Coronary artery (tissue), 2 donors: Measurements from ENCODE around the gene PM20D1.
"Not testable (repeated sequence)": the region's sequence is repeated elsewhere in the genome, so short reads cannot be mapped to it uniquely, and the experiment has no call there.

Experiments used
- DNase-seq: peaks from one replicate; pipeline ENCODE4 v3.0.0-alpha.2; 2017; ENCODE audit warnings: low spot score
- H3K27ac ChIP-seq, 2 donors: fragments of 200-600 bp; sonication (generic); one replicate each; pipeline ENCODE4 v1.5.1; 2016 to 2019
- H3K4me3 ChIP-seq: fragments of 200-600 bp; sonication (generic); 2 replicates; pipeline ENCODE4 v1.5.1; 2016; ENCODE audit warnings: mild to moderate bottlenecking, moderate library complexity
- TF ChIP-seq, protein P1 (sequence below): fragments of 200-600 bp; sonication (generic); IDR thresholded peaks from one replicate; pipeline ENCODE4 v1.5.1; 2019; ENCODE audit warnings: antibody characterized with exemption

PM20D1 gene

DNA sequence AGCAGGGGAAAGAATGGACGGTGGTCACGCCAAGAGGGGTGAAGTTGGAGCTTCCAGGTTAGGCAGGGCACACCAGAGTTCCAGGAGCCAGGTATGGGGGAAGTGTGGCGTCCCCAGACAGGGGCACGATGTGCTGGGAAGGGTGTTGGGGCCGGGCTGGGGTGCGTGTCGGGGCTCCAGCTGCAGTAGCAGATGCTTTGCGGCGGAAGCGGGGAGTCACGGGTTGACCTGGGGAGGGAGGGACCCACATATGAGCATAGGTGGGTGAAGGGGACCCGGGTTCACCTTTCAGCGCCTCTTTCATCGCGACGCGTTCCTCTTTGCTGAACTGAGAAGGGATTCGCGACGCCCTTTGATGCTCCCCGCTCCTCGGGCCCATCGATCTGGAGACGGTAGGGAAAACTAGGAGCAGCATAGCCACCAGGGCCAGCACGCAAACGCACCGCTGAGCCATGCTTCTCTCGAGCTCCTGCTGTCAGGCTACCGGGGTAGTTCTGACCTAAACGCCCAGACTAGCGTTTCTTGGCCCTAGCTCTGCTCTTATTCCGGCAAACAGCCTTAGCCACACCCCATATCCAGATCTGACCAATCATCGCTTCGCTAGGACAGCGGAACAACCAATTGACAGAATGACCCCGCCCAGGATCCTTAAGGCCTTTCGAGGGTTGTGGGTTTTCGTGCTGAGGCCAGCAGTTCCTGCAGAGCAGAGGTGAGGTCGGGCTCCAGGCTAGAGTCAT is at the start of gene PM20D1:
TSS of gene PM20D1 (minus strand) at position 514 of the 737 bp plus-strand sequence. CDS start at position 454, 60 bp downstream.
- TF ChIP-seq, protein P1, sequence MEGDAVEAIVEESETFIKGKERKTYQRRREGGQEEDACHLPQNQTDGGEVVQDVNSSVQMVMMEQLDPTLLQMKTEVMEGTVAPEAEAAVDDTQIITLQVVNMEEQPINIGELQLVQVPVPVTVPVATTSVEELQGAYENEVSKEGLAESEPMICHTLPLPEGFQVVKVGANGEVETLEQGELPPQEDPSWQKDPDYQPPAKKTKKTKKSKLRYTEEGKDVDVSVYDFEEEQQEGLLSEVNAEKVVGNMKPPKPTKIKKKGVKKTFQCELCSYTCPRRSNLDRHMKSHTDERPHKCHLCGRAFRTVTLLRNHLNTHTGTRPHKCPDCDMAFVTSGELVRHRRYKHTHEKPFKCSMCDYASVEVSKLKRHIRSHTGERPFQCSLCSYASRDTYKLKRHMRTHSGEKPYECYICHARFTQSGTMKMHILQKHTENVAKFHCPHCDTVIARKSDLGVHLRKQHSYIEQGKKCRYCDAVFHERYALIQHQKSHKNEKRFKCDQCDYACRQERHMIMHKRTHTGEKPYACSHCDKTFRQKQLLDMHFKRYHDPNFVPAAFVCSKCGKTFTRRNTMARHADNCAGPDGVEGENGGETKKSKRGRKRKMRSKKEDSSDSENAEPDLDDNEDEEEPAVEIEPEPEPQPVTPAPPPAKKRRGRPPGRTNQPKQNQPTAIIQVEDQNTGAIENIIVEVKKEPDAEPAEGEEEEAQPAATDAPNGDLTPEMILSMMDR = no peak
- peak; percentile 78 for DNase-seq
- no peak within 1 kb of the TSS for H3K27ac ChIP-seq
- H3K4me3 ChIP-seq = peak within 1 kb of the TSS; percentile 65

- TF ChIP-seq, protein P1 = no peak
- no peak for DNase-seq
- no peak overlapping the region for H3K4me3 ChIP-seq
Measured at GRCh38 chr1:205896351-205896750, 46.4 kb upstream of the PM20D1 start.

GRCh38 chr1:205894119-205894518 is 44.2 kb upstream of the PM20D1 start:
- not testable (repeated sequence) for DNase-seq, H3K4me3 ChIP-seq, H3K27ac ChIP-seq

More at GRCh38 chr1:205896351-205896750, 46.4 kb upstream of the PM20D1 start:
- no peak overlapping the region for H3K27ac ChIP-seq

GRCh38 chr1:205892175-205892574 is 42.2 kb upstream of the PM20D1 start:
- H3K4me3 ChIP-seq, H3K27ac ChIP-seq, DNase-seq: not testable (repeated sequence)

DNA sequence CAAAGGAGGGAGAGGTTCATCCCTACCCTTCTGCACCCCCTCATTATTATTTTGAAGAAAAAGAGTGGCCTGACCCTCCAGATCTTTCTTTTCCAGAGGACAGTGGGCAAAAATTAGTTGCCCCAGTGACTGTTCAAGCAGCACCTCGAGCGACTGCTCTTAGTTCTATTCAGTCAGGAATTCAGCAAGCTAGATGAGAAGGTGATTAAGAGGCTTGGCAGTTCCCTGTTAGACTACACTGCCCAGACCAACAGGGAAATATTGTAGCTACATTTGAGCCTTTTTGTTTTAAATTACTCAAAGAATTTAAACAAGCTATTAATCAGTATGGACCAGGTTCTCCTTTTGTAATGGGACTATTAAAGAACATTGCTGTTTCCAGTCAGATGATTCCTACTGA is 41.5 kb upstream of the PM20D1 start:
- H3K4me3 ChIP-seq, DNase-seq: not testable (repeated sequence)

DNA sequence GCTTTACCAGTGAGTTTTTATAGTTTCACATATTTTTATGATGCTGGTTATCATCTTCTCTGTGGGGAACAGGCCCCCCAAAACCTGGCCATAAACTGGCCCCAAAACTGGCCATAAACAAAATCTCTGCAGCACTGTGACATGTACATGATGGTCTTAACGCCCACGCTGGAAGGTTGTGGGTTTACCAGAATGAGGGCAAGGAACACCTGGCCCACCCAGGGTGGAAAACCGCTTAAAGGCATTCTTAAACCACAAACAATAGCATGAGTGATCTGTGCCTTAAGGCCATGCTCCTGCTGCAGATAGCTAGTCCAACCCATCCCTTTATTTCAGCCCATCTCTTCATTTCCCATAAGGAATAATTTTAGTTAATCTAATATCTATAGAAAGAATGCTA is 40.7 kb upstream of the PM20D1 start:
- not testable (repeated sequence) for DNase-seq

More for the DNA sequence above, 41.5 kb upstream of the PM20D1 start:
- H3K27ac ChIP-seq = not testable (repeated sequence)

DNA sequence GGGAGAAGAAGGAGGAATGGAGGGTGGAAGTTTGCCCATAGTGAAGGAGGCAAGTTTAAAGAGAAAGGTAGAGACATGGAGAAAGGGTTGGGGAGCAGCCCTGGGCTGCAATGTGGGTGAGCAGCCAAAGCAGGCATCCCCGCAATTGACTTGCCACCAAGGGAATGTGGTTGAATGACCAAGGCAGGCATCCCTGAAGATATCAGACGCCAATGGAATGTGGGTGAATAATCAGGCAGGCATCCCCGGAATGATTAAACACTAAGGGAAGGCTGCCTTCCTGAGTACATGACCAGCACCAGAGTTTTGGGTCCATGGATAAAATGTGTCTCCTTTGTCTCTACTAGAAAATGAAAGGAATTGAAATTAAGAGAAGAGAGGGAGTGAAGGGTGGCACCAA is 39.8 kb upstream of the PM20D1 start:
- DNase-seq, H3K27ac ChIP-seq, H3K4me3 ChIP-seq: not testable (repeated sequence)

More for the DNA sequence above, 40.7 kb upstream of the PM20D1 start:
- H3K27ac ChIP-seq, H3K4me3 ChIP-seq: not testable (repeated sequence)

- H3K27ac ChIP-seq, DNase-seq, H3K4me3 ChIP-seq: not testable (repeated sequence)
Measured at GRCh38 chr1:205889006-205889405, 39.1 kb upstream of the PM20D1 start.

GRCh38 chr1:205883792-205884191 is 33.9 kb upstream of the PM20D1 start:
- TF ChIP-seq, protein P1 = no peak
- Histone ChIP-seq H3K4me3 (no peak overlapping the region), H3K27ac (no peak overlapping the region)
- no peak for DNase-seq

DNA sequence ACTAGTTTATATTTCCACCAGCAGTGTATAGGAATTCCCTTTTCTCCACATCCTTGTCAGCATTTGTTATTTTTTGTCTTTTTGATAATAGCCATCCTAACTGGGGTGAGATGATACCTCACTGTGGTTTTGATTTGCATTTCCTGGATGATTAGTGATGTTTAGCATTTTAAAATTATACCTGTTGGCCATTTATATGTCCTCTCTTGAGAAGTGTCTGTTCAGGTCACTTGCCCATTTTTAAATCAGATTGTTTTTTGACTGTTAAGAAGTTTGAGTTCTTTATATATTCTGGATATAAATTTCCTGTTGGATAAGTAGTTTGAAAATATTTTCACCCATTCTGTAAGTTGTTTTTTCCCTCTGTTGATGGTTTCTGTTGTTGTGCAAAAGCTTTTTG is 31.0 kb upstream of the PM20D1 start:
- H3K4me3 ChIP-seq = no peak overlapping the region
- TF ChIP-seq, protein P1 = no peak
- DNase-seq = no peak

More for the DNA sequence above, 31.0 kb upstream of the PM20D1 start:
- no peak overlapping the region for H3K27ac ChIP-seq
